HEK293 (cell line): ENCODE results near the gene MYCBPAP.

Experiments used
- AEBP2 ChIP-seq: fragments of 450-650 bp; formaldehyde crosslinking; IDR thresholded peaks from 2 replicates; pipeline ENCODE4 v1.5.1; 2016; ENCODE audit warnings: missing biosample characterization, missing genetic modification characterization, borderline replicate concordance
- ZFP37 ChIP-seq: fragments of 450-650 bp; formaldehyde crosslinking; IDR thresholded peaks from 2 replicates; pipeline ENCODE4 v1.5.1; 2016; ENCODE audit warnings: missing biosample characterization, missing genetic modification characterization
- ZNF146 ChIP-seq: fragments of 450-650 bp; formaldehyde crosslinking; IDR thresholded peaks from 2 replicates; pipeline ENCODE4 v1.5.1; 2016; ENCODE audit warnings: missing biosample characterization, missing genetic modification characterization
- ZNF274 ChIP-seq, 2 experiments: fragments of 200-500 bp in 1 of 2; fragments of 450-650 bp in 1 of 2; sonication (Bioruptor generic) in 1 of 2; formaldehyde crosslinking in 1 of 2; IDR thresholded peaks; 2 replicates each; pipeline versions ENCODE4 v1.5.1 to v1.6.1; 2014 to 2016; ENCODE audit warnings: borderline replicate concordance in 1 of 2, inconsistent platforms in 1 of 2, low read length in 1 of 2, missing biosample characterization in 1 of 2, missing genetic modification characterization in 1 of 2
- ZNF302 ChIP-seq: fragments of 450-650 bp; formaldehyde crosslinking; IDR thresholded peaks from 2 replicates; pipeline ENCODE4 v1.5.1; 2016; ENCODE audit warnings: missing biosample characterization, missing genetic modification characterization, low read depth
- ZNF560 ChIP-seq: fragments of 450-650 bp; formaldehyde crosslinking; IDR thresholded peaks from 2 replicates; pipeline ENCODE4 v1.5.1; 2017; ENCODE audit warnings: missing biosample characterization, missing genetic modification characterization, borderline replicate concordance
- ZNF777 ChIP-seq: fragments of 450-650 bp; formaldehyde crosslinking; IDR thresholded peaks from 2 replicates; pipeline ENCODE4 v1.5.1; 2017; ENCODE audit warnings: missing biosample characterization, missing genetic modification characterization, borderline replicate concordance
- ZNF792 ChIP-seq: fragments of 450-650 bp; formaldehyde crosslinking; IDR thresholded peaks from 2 replicates; pipeline ENCODE4 v1.5.1; 2016; ENCODE audit warnings: missing biosample characterization, missing genetic modification characterization
- TF ChIP-seq, protein P1 (sequence below): fragments of 450-650 bp; formaldehyde crosslinking; IDR thresholded peaks from 2 replicates; pipeline ENCODE4 v1.5.1; 2016; ENCODE audit warnings: missing biosample characterization, missing genetic modification characterization

DNA sequence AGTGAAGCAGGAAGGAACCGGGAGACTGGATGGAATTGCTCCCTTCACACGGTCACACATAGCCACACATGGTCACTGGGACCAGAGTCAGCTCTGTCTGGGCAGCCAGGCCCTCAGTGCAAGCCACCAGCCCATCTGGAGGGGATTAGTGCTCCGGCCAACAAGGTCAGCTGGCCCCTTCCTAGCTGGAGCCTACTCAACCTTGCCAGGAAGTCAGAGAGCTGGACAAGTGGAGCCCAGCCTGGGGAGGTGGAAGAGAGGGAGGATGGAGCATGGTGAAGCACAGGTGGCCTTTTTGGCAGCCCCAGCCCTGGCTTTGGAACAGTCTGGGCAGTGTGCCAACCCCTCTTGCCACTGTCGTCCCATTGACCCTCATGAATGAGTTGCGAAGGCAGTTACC is 48.6 kb downstream of the MYCBPAP start:
- TF ChIP-seq ZFP37 (tag by site-specific recombination): no peak
- no peak for TF ChIP-seq ZNF777 (tag by site-specific recombination)
- TF ChIP-seq, protein P1, sequence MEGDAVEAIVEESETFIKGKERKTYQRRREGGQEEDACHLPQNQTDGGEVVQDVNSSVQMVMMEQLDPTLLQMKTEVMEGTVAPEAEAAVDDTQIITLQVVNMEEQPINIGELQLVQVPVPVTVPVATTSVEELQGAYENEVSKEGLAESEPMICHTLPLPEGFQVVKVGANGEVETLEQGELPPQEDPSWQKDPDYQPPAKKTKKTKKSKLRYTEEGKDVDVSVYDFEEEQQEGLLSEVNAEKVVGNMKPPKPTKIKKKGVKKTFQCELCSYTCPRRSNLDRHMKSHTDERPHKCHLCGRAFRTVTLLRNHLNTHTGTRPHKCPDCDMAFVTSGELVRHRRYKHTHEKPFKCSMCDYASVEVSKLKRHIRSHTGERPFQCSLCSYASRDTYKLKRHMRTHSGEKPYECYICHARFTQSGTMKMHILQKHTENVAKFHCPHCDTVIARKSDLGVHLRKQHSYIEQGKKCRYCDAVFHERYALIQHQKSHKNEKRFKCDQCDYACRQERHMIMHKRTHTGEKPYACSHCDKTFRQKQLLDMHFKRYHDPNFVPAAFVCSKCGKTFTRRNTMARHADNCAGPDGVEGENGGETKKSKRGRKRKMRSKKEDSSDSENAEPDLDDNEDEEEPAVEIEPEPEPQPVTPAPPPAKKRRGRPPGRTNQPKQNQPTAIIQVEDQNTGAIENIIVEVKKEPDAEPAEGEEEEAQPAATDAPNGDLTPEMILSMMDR: no peak
- TF ChIP-seq ZNF274 (IDR thresholded peaks at IDR 0.05; ENCODE audit: low read length): no peak
- TF ChIP-seq ZNF274 (tag by site-specific recombination; IDR thresholded peaks at IDR 0.05; ENCODE audit: borderline replicate concordance): no peak
- TF ChIP-seq ZNF302 (tag by site-specific recombination): no peak
- no peak for TF ChIP-seq AEBP2 (tag by site-specific recombination)
- no peak for TF ChIP-seq ZNF792 (tag by site-specific recombination)
- no peak for TF ChIP-seq ZNF146 (tag by site-specific recombination)
- TF ChIP-seq ZNF560 (tag by site-specific recombination): no peak
